ENCODE measurements around the gene FKBP6. TPM values are rescaled to one million over a fixed set of nuclear protein-coding genes. Genes with fewer than 3 reads are reported as not detected.
A peak's percentile ranks its signal among the peaks of the same experiment; 100 is the strongest.

FKBP6 gene
- total and polyA plus RNA-seq, 2 of the 13 experiments (the other 11 are each of a cell fraction or from before 2014, with no cell fraction given), result 0.07 to 0.20 TPM

- TF ChIP-seq NCOR1 (IDR thresholded peaks at IDR 0.05; ENCODE audit: borderline replicate concordance, low read length) (peak; percentile 51; the same call in 1 of the 2 replicates), ZNF839 (CRISPR knock-in tag; IDR thresholded peaks at IDR 0.05; ENCODE audit: borderline replicate concordance) (no peak), EZH2 (conservative IDR thresholded peaks at IDR 0.05; ENCODE audit: low read depth, low read length) (no peak), BRD4 (CRISPR knock-in tag; IDR thresholded peaks at IDR 0.05) (no peak), ZSCAN21 (CRISPR knock-in tag; IDR thresholded peaks at IDR 0.05; ENCODE audit: borderline replicate concordance) (no peak), ZNF781 (CRISPR knock-in tag; IDR thresholded peaks at IDR 0.05; ENCODE audit: borderline replicate concordance, not compliant biosample characterization) (no peak), EP300 (IDR thresholded peaks at IDR 0.05; ENCODE audit: low read depth in 2 of 2, low read length in 2 of 2) (peak; percentile 56 to 63; a peak in 2 of 4 replicates), EP300 (CRISPR knock-in tag; IDR thresholded peaks at IDR 0.05; ENCODE audit: borderline replicate concordance) (no peak), SALL1 (CRISPR knock-in tag; IDR thresholded peaks at IDR 0.05) (peak; percentile 61), ZNF460 (CRISPR knock-in tag; IDR thresholded peaks at IDR 0.05; ENCODE audit: borderline replicate concordance) (no peak), IRF2 (CRISPR knock-in tag; IDR thresholded peaks at IDR 0.05) (no peak), RARG (CRISPR knock-in tag; IDR thresholded peaks at IDR 0.05; ENCODE audit: low read depth) (no peak), RAD21 (CRISPR knock-in tag; IDR thresholded peaks at IDR 0.05) (no peak), AHDC1 (CRISPR knock-in tag; IDR thresholded peaks at IDR 0.05; ENCODE audit: borderline replicate concordance) (no peak), LCORL (IDR thresholded peaks at IDR 0.05) (no peak), LCORL (CRISPR knock-in tag; IDR thresholded peaks at IDR 0.05) (peak; percentile 38; the same call in 1 of the 2 replicates), SIN3A (IDR thresholded peaks at IDR 0.05; ENCODE audit: borderline replicate concordance, low read depth, low read length) (no peak), ZNF75D (CRISPR knock-in tag; IDR thresholded peaks at IDR 0.05; ENCODE audit: borderline replicate concordance) (no peak), ZNF224 (CRISPR knock-in tag; IDR thresholded peaks at IDR 0.05) (no peak), ZNF816 (CRISPR knock-in tag; IDR thresholded peaks at IDR 0.05; ENCODE audit: borderline replicate concordance) (no peak), ZBTB49 (CRISPR knock-in tag; IDR thresholded peaks at IDR 0.05; ENCODE audit: borderline replicate concordance) (no peak), ZNF749 (CRISPR knock-in tag; IDR thresholded peaks at IDR 0.05; ENCODE audit: borderline replicate concordance) (no peak)
- TF ChIP-seq, protein P1, sequence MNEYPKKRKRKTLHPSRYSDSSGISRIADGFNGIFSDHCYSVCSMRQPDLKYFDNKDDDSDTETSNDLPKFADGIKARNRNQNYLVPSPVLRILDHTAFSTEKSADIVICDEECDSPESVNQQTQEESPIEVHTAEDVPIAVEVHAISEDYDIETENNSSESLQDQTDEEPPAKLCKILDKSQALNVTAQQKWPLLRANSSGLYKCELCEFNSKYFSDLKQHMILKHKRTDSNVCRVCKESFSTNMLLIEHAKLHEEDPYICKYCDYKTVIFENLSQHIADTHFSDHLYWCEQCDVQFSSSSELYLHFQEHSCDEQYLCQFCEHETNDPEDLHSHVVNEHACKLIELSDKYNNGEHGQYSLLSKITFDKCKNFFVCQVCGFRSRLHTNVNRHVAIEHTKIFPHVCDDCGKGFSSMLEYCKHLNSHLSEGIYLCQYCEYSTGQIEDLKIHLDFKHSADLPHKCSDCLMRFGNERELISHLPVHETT (CRISPR knock-in tag; conservative IDR thresholded peaks at IDR 0.05), result no peak
These were observed 41.0 kb downstream of the FKBP6 start (continued) for GRCh38 chr7:73369009-73369408.

Data from HepG2 (cell line).